GM15510 (cell line): Measurements from ENCODE around the gene TMEM250.

Experiments used
- POLR2A ChIP-seq: IDR thresholded peaks from 3 replicates; pipeline ENCODE4 v1.6.1; 2011; ENCODE audit warnings: borderline replicate concordance; ENCODE audit not compliant: insufficient read length; ENCODE audit errors: extremely low read depth

The TMEM250 gene

GRCh38 chr9:136090056-136090735 lies 28.5 kb downstream of the TMEM250 start:
- TF ChIP-seq POLR2A: no peak

GRCh38 chr9:136089697-136090045 lies 29.0 kb downstream of the TMEM250 start:
- no peak for TF ChIP-seq POLR2A

GRCh38 chr9:136088939-136089696 lies 29.6 kb downstream of the TMEM250 start:
- TF ChIP-seq POLR2A: no peak

- TF ChIP-seq POLR2A: no peak
Observed at GRCh38 chr9:136088481-136088938, 30.2 kb downstream of the TMEM250 start.

DNA sequence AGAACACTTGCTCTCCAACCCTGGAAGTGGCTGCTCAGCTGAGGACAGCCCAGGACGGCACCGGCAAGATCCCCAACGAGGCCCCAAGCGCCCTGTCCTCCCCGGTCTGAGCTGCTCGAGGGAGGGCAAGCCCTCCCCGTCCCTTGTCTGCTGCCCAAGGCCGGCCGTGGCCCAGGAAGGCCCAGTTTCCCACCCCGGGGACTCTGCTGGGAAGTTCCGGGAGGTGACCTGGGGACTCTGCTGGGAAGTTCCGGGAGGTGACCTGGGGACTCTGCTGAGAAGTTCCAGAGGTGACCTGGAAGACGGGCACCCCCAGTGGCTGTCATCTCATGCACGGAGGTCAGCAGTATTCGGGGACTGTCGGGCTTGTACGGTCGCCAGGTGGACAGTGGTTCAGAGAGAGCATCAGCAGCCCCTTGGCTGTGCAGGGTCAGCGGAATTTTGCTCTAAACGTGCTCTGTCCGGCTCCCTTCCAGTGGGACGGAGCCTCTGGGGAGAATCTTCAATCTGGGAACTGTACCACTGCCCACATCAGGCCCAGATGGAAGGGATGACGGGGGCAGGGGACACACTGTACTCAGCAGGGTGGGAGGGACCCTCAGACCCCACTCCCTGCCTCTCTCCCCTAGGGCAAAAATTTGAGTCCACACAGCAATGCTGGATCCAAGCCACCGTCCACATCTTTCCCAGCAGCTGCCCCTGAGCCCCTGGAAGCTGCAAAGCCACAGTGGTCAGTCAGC lies 30.8 kb downstream of the TMEM250 start:
- no peak for TF ChIP-seq POLR2A

DNA sequence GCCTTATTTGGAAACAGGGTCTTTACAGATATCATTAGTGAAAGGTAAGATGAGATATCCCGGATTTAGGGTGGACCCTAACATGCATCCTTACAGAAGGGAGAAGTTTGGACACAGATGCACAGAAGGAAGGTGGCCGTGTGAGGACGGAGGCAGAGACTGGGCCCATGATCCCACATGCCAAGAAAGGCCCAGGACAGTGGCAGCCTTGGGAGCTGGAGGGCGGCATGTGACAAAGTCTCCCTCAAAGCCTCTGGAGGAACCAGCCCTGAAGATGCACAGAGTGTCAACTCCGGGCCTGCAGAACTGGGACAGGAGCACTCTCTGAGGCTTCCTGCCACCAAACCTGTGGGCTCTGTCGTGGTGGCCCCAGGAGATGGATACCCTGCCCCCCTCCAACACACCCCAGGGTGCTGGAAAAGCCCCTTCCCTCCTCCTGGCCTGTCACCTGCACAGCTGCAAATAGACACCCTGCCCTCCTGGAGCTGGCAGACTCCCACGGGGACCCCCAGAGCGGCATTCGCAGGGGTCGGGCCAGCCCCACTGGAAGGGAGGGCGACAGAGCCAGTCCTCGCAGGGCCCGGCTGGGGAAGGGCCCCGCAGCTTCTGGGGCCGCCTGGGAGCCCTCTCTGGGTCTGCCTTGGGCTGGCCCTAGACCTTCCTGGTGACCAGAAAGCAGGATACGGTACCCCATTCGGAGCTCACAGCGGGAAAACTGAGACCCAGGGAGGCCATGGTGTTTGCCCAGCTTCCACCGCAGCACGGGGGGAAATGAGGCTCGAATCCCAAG lies 31.5 kb downstream of the TMEM250 start:
- TF ChIP-seq POLR2A: no peak

GRCh38 chr9:136086213-136086881 lies 32.3 kb downstream of the TMEM250 start:
- no peak for TF ChIP-seq POLR2A

- no peak for TF ChIP-seq POLR2A
Observed at GRCh38 chr9:136085815-136086212, 32.9 kb downstream of the TMEM250 start.

DNA sequence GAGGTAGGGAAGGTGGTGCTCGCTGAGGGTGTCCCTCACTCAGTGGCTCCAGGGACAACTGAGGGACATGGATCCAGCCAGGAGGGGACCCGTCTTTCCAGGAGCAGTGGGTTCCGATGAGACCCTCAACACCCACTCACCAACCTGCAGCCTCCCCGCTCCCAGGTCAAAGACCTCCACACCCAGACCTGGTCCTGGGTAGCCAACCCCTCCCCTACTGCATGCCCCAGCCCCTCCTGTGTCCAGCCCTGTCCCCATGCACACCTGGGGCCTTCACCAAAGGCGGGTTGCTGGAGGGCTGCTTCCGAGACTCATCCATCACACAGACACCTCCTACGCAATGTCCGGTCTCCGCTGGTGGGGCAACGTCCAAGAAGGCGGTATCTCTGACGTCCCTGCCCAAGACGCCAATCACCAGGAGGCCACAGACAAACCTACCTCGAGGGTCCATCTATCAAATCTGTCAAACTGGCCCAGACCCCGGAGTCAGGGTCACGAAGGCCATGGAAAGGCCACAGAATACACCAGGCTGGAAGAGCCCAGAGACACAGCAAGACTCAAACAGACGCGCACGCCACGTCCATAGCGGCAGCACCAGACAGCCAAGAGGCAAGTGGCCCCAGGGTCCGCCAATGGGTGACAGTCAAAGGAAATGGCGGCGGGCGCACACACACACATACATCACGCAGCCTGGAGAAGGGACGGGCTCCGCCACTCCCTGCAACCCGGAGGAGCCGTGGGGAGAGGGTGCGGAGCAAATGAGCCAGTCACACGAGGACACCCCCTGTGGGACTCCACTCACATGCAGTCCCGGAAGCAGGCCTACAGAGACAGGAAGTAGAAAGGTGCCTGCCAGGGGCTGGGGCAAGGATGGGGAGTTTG lies 34.4 kb downstream of the TMEM250 start:
- TF ChIP-seq POLR2A: no peak

GRCh38 chr9:136083558-136084062 lies 35.1 kb downstream of the TMEM250 start:
- no peak for TF ChIP-seq POLR2A

- no peak for TF ChIP-seq POLR2A
Observed at GRCh38 chr9:136082496-136083361, 35.9 kb downstream of the TMEM250 start.

DNA sequence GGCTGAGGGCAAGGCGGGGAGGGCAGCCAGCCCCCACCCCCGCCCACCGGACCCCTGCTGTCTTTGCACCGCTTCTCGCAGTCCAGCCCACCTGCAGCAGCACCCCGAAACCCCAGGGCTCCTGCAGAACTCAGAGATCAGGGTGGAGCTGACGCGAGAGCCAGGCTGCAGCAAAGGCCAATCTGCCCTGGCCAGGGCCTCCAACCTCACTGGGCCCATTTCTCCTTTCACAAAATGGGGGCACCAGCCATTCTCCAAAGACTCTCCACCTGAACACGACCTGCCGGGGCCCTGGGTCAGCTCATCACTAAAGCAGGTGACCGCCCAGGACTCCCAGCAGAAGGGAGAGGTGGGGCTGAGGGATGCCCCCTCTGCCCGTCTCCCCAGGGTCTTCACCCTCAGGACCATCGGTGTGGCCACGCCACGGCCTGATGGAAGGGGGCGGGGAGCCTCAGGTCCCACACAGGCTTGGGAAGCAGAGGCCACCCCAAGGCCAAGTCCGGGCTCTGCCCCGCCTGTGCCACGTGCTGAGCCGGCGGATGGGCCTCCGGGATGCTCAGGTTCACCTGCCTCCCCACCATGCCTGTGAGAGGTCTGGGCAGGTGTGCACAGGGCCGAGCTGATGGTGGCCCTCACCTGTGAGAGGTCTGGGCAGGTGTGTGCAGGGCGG lies 36.7 kb downstream of the TMEM250 start:
- no peak for TF ChIP-seq POLR2A

- no peak for TF ChIP-seq POLR2A
Observed at GRCh38 chr9:136081113-136081825, 37.4 kb downstream of the TMEM250 start.
